Ovary (tissue), 3 donors: ENCODE results near the gene MACROH2A1.
"Not testable (repeated sequence)": the region's sequence is repeated elsewhere in the genome, so short reads cannot be mapped to it uniquely, and the experiment has no call there.

Experiments used
- CTCF ChIP-seq, 3 donors: fragments of 450-650 bp in 2 of 3; fragments of 200-600 bp in 1 of 3; IDR thresholded peaks; one replicate each; pipeline versions ENCODE4 v1.5.1 to v1.8.0; 2016 to 2022; ENCODE audit warnings: antibody characterized with exemption in 3 of 3, mild to moderate bottlenecking in 1 of 3
- POLR2A ChIP-seq: fragments of 450-650 bp; IDR thresholded peaks from one replicate; pipeline ENCODE4 v1.6.1; 2017; ENCODE audit warnings: antibody characterized with exemption, mild to moderate bottlenecking, moderate library complexity
- donor health status: DM: no; HTN: no; CAD: no.

GRCh38 chr5:135363342-135363741 lies 35.7 kb downstream of the MACROH2A1 start:
- not testable (repeated sequence) for TF ChIP-seq CTCF (IDR thresholded peaks at IDR 0.05); POLR2A
